Tibial artery (tissue), 4 donors: Measurements from ENCODE around the gene GSDME.
"Not testable (repeated sequence)": the region's sequence is repeated elsewhere in the genome, so short reads cannot be mapped to it uniquely, and the experiment has no call there.

Source experiments
- DNase-seq, 2 donors: peaks; one replicate each; pipeline ENCODE4 v3.0.0-alpha.2; 2019
- H3K27ac ChIP-seq, 2 donors: fragments of 200-600 bp; sonication (generic) in 1 of 2; 1 replicate in 1 of 2; 2 replicates in 1 of 2; pipeline ENCODE4 v1.5.1; 2018 to 2019; ENCODE audit warnings: mild to moderate bottlenecking in 1 of 2
- H3K27me3 ChIP-seq, 2 donors: fragments of 200-600 bp; sonication (generic) in 1 of 2; one replicate each; pipeline versions ENCODE4 v1.5.1 to v1.6.0; 2016 to 2019
- H3K36me3 ChIP-seq, 3 donors: fragments of 200-600 bp; sonication (generic) in 2 of 3; one replicate each; pipeline ENCODE4 v1.5.1; 2016 to 2019; ENCODE audit warnings: mild to moderate bottlenecking in 2 of 3
- H3K4me1 ChIP-seq, 4 donors: fragments of 200-600 bp; sonication (generic) in 2 of 4; 1 replicate in 3 of 4; 2 replicates in 1 of 4; pipeline ENCODE4 v1.5.1; 2016 to 2019
- H3K4me3 ChIP-seq, 2 donors: fragments of 200-600 bp; sonication (generic) in 1 of 2; 1 replicate in 1 of 2; 2 replicates in 1 of 2; pipeline ENCODE4 v1.5.1; 2018 to 2019; ENCODE audit warnings: mild to moderate bottlenecking in 2 of 2
- H3K9me3 ChIP-seq, 3 donors: fragments of 200-600 bp; sonication (generic) in 1 of 3; one replicate each; pipeline ENCODE4 v1.5.1; 2016 to 2019
- CTCF ChIP-seq, 2 experiments: fragments of 200-600 bp in 1 of 2; fragments of 450-650 bp in 1 of 2; IDR thresholded peaks; one replicate each; pipeline ENCODE4 v1.5.1; 2017 to 2019; ENCODE audit warnings: antibody characterized with exemption in 2 of 2, mild to moderate bottlenecking in 1 of 2, moderate library complexity in 1 of 2
- intact Hi-C: fragments of 100-400 bp; cut with DNase I; formaldehyde crosslinking; loops from one replicate; pipeline ENCODE4 v1.15.0; 2023; ENCODE audit warnings: low total_unique reads

Gene GSDME

GRCh38 chr7:24738577-24738976 is 18.7 kb downstream of the GSDME start:
- Histone ChIP-seq H3K27ac (no peak overlapping the region), H3K36me3 (no peaks in the 10 kb centered on the region), H3K4me1 (peaks cover 0 to 26% (median 0%) of the 10 kb centered on the region in 4 donors), H3K4me3 (no peak overlapping the region), H3K9me3 (peaks cover 0 to 5% (median 0%) of the 10 kb centered on the region in 3 donors), H3K27me3 (no peaks in the 10 kb centered on the region)
- no peak for TF ChIP-seq CTCF (IDR thresholded peaks at IDR 0.05)
- intact Hi-C loops, result no loop called here
- no peak for DNase-seq

- TF ChIP-seq CTCF (IDR thresholded peaks at IDR 0.05), result no peak
- Histone ChIP-seq H3K27ac (no peak overlapping the region), H3K4me3 (no peak overlapping the region), H3K4me1 (peaks cover 0 to 37% (median 4%) of the 10 kb centered on the region in 4 donors), H3K36me3 (no peaks in the 10 kb centered on the region), H3K27me3 (no peaks in the 10 kb centered on the region), H3K9me3 (peaks cover 0 to 5% (median 0%) of the 10 kb centered on the region in 3 donors)
- no peak for DNase-seq
- intact Hi-C loops, result no loop called here
Measured at GRCh38 chr7:24737281-24737680, 20.0 kb downstream of the GSDME start.

GRCh38 chr7:24735594-24735993 is 21.7 kb downstream of the GSDME start:
- H3K4me1 ChIP-seq, result peaks cover 0 to 37% (median 4%) of the 10 kb centered on the region in 4 donors
- H3K27me3 ChIP-seq, H3K9me3 ChIP-seq, DNase-seq, H3K27ac ChIP-seq, H3K36me3 ChIP-seq, intact Hi-C loops, H3K4me3 ChIP-seq: not testable (repeated sequence)

GRCh38 chr7:24734306-24734705 is 23.0 kb downstream of the GSDME start:
- H3K9me3 ChIP-seq, result peaks cover 0 to 5% (median 0%) of the 10 kb centered on the region in 3 donors
- no peaks in the 10 kb centered on the region for H3K36me3 ChIP-seq
- H3K27me3 ChIP-seq, result no peaks in the 10 kb centered on the region
- H3K4me1 ChIP-seq, result peaks cover 0 to 37% (median 4%) of the 10 kb centered on the region in 4 donors
- H3K27ac ChIP-seq, result no peak overlapping the region
- no peak overlapping the region for H3K4me3 ChIP-seq
- TF ChIP-seq CTCF (IDR thresholded peaks at IDR 0.05), result no peak
- intact Hi-C loops, result no loop called here
- DNase-seq, result no peak

- Histone ChIP-seq H3K9me3 (peaks cover 0 to under 1% (median 0%) of the 10 kb centered on the region in 3 donors), H3K27me3 (no peaks in the 10 kb centered on the region), H3K4me3 (no peak overlapping the region), H3K36me3 (no peaks in the 10 kb centered on the region), H3K27ac (no peak overlapping the region), H3K4me1 (peaks cover 0 to 37% (median 6%) of the 10 kb centered on the region in 4 donors)
- no peak for TF ChIP-seq CTCF (IDR thresholded peaks at IDR 0.05)
- intact Hi-C loops, result no loop called here
- DNase-seq, result peak in 1 of 2 donors; percentile 42
Measured at GRCh38 chr7:24733414-24734060, 23.7 kb downstream of the GSDME start.

- H3K27ac ChIP-seq, result no peak overlapping the region
- no peak for TF ChIP-seq CTCF (IDR thresholded peaks at IDR 0.05)
- peak in 1 of 2 donors; percentile 56 for DNase-seq
Measured at GRCh38 chr7:24732646-24733413, 24.4 kb downstream of the GSDME start.

More at GRCh38 chr7:24732646-24733413, 24.4 kb downstream of the GSDME start:
- H3K9me3 ChIP-seq, result no peaks in the 10 kb centered on the region
- no peaks in the 10 kb centered on the region for H3K27me3 ChIP-seq
- intact Hi-C loops, result no loop called here
- H3K4me3 ChIP-seq, result no peak overlapping the region
- H3K36me3 ChIP-seq, result no peaks in the 10 kb centered on the region
- peaks cover 0 to 35% (median 7%) of the 10 kb centered on the region in 4 donors for H3K4me1 ChIP-seq
